Activated naive CD4-positive, alpha-beta T cell treated with anti-CD3 and anti-CD28 coated beads, Interleukin-2, amount 10 ng/mL, durations not matched to agents 7 days and 5 days (primary cell): ENCODE measurements around the gene LHX5.

Experiments used
- CTCF ChIA-PET: fragments of 350-600 bp; sonication (Branson Sonifier 250); formaldehyde crosslinking; loops from one replicate; lab custom pipeline; 2021; ENCODE audit warnings: antibody characterized with exemption; lab: Charles Lee
- DNase-seq: peaks from one replicate; pipeline ENCODE4 v3.0.0-alpha.2; 2020
- H3K27ac Mint-ChIP-seq: one replicate; pipeline ENCODE4 v1.8.0; 2021; ENCODE audit warnings: mild to moderate bottlenecking, moderate library complexity, mixed read lengths
- H3K27me3 Mint-ChIP-seq: one replicate; pipeline ENCODE4 v1.8.0; 2021; ENCODE audit warnings: mild to moderate bottlenecking, mixed read lengths
- H3K36me3 Mint-ChIP-seq: one replicate; pipeline ENCODE4 v1.8.0; 2021; ENCODE audit warnings: mixed read lengths
- H3K4me1 Mint-ChIP-seq: one replicate; pipeline ENCODE4 v1.8.0; 2021; ENCODE audit warnings: mixed read lengths
- H3K4me3 Mint-ChIP-seq: one replicate; pipeline ENCODE4 v1.8.0; 2021; ENCODE audit warnings: mild to moderate bottlenecking, moderate library complexity, mixed read lengths
- H3K9me3 Mint-ChIP-seq: one replicate; pipeline ENCODE4 v1.8.0; 2021; ENCODE audit warnings: mixed read lengths

The LHX5 gene

GRCh38 chr12:113413488-113413939 lies 58.2 kb downstream of the LHX5 start:
- Mint-ChIP-seq H3K4me1 (no peaks in the 10 kb centered on the region), H3K36me3 (no peaks in the 10 kb centered on the region), H3K9me3 (no peaks in the 10 kb centered on the region), H3K27ac (no peak overlapping the region), H3K27me3 (peaks cover 28% of the 10 kb centered on the region), H3K4me3 (no peak overlapping the region)
- DNase-seq, result no peak
- CTCF ChIA-PET, result interaction anchor here (0.9 kb wide), 1 partner anchor 11 kb away, joined by 3 read pairs; no protein-coding TSS in a partner anchor
